ENCODE measurements around the gene DUSP8. TPM values are rescaled to one million over a fixed set of nuclear protein-coding genes. Genes with fewer than 3 reads are reported as not detected.

Gene DUSP8
- total RNA-seq, 1 experiment from 2014 or later: 4.4 TPM

GRCh38 chr11:1561955-1562354 is 10.1 kb downstream of the DUSP8 start:
- peaks cover 24% of the 10 kb centered on the region for H3K27me3 Mint-ChIP-seq (ENCODE audit: low read depth)
- Histone ChIP-seq H3K14ac (ENCODE audit: insufficient read depth, low read length) (no peak overlapping the region), H2BK120ac (ENCODE audit: low read depth, low read length, poor library complexity, severe bottlenecking) (no peak overlapping the region), H4K5ac (ENCODE audit: insufficient read length, low read depth, low read length) (no peak overlapping the region), H3K9me3 (ENCODE audit: control insufficient read depth, low read depth, low read length) (no peaks in the 10 kb centered on the region), H4K91ac (ENCODE audit: insufficient read length, low read depth, low read length) (no peak overlapping the region), H3T11ph (ENCODE audit: low read length) (no peak overlapping the region), H3K4ac (ENCODE audit: low read depth, low read length) (no peak overlapping the region), H3K4me1 (ENCODE audit: insufficient read depth, low read length) (no peaks in the 10 kb centered on the region; the same call in 1 of the 2 replicates), H2BK15ac (ENCODE audit: low read depth, low read length) (no peak overlapping the region), H2AK5ac (ENCODE audit: insufficient read length, low read length) (no peak overlapping the region), H3K56ac (ENCODE audit: insufficient read length, low read depth, low read length) (no peak overlapping the region), H3K18ac (ENCODE audit: insufficient read length, low read depth, low read length) (no peak overlapping the region), H3K27me3 (ENCODE audit: insufficient read depth, low read length) (peaks cover 4% of the 10 kb centered on the region; the same call in 1 of the 2 replicates), H4K20me1 (ENCODE audit: control insufficient read depth, insufficient read depth, insufficient read length) (no peaks in the 10 kb centered on the region), H3K79me1 (ENCODE audit: insufficient read depth, low read depth, low read length, poor library complexity, severe bottlenecking) (no peaks in the 10 kb centered on the region), H4K8ac (replicated peaks; ENCODE audit: insufficient read length, low read depth, low read length) (no peak overlapping the region), H3K27ac (ENCODE audit: insufficient read length, low read depth, low read length) (no peak overlapping the region), H3K23me2 (ENCODE audit: insufficient read length, low read depth, low read length, poor library complexity, severe bottlenecking) (no peaks in the 10 kb centered on the region), H2BK12ac (ENCODE audit: insufficient read length, low read depth, low read length) (no peak overlapping the region), H2AFZ (ENCODE audit: low read length) (no peak overlapping the region), H2BK5ac (ENCODE audit: insufficient read length, low read length) (no peak overlapping the region), H2BK20ac (ENCODE audit: low read depth, low read length, poor library complexity, severe bottlenecking) (no peak overlapping the region), H3K4me2 (ENCODE audit: insufficient read depth, insufficient read length, low read length) (no peak overlapping the region), H3K9ac (ENCODE audit: extremely low read depth, insufficient read length, low read length) (no peak overlapping the region), H3K23ac (ENCODE audit: insufficient read length, low read depth, low read length) (no peak overlapping the region), H3K79me2 (ENCODE audit: insufficient read depth, low read length) (no peaks in the 10 kb centered on the region)
- WGBS (ENCODE audit: extremely low coverage, insufficient read length, low lambda C conversion rate): no CpG with 5 or more reads among the region's 5 CpGs
- no peak for DNase-seq
- no peak overlapping the region for H3K27ac Mint-ChIP-seq
- H3K36me3 Mint-ChIP-seq (ENCODE audit: insufficient read depth in 1 of 3, low read depth in 3 of 3): peaks cover 0 to 1% (median 0%) of the 10 kb centered on the region in 3 experiments; a peak in 1 of 7 replicates
- H3K4me3 Mint-ChIP-seq: no peak overlapping the region
- no peaks in the 10 kb centered on the region for H3K9me3 Mint-ChIP-seq
- peaks cover 14 to 35% of the 10 kb centered on the region in 2 experiments for H3K4me1 Mint-ChIP-seq
- no peak for TF ChIP-seq CTCF (conservative IDR thresholded peaks at IDR 0.05)
